Measurements from ENCODE around the gene ALDH7A1. TPM values are rescaled to one million over a fixed set of nuclear protein-coding genes. Genes with fewer than 3 reads are reported as not detected.

ALDH7A1 gene
- total and polyA plus RNA-seq, 10 of the 15 experiments (the other 5 are each of a cell fraction or from before 2014, with no cell fraction given), result 0.18 to 1.0 (median 0.41) TPM; not detected in 1

DNA sequence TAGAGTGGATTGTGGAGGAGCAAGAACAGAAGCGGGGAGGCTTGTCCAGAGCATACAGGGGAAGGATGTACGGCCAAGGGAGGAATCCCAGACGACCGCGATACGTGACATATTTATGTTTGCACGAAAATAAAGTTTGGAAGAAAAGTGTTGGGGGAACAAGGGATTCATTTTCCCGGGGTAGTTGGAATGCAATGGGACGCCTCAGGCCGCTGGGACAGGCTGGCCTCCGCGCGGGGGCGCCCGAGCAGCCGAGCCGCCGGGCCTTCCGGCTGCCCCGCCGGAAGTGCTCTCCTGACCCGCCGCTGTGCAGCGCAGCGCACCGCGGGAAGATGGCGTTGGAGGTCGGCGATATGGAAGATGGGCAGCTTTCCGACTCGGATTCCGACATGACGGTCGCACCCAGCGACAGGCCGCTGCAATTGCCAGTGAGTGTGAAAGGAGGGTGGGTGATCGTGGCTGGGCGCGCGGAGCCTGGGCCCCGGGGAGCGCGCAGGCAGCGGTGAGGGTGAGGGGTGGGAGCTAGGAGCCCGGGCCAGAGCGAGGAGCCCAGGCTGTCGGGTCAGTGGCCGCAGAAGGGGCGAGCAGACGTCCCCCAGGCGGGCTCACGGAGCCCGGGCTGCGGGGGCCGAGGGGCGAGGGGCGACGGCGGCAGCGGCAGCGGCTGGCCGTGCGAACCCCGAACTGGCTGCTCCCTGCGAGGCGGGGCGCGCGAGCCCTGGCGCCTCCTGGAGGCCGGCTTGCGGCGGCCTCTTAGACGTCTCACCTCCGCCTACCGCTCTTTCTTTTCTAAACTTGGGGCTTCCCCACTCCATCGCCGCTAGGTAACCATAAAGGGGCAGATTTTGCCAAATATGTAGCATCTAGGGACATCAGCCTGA is 5.9 kb upstream of the ALDH7A1 start, which contains the start of gene PHAX (continued):
- TF ChIP-seq, protein P1, sequence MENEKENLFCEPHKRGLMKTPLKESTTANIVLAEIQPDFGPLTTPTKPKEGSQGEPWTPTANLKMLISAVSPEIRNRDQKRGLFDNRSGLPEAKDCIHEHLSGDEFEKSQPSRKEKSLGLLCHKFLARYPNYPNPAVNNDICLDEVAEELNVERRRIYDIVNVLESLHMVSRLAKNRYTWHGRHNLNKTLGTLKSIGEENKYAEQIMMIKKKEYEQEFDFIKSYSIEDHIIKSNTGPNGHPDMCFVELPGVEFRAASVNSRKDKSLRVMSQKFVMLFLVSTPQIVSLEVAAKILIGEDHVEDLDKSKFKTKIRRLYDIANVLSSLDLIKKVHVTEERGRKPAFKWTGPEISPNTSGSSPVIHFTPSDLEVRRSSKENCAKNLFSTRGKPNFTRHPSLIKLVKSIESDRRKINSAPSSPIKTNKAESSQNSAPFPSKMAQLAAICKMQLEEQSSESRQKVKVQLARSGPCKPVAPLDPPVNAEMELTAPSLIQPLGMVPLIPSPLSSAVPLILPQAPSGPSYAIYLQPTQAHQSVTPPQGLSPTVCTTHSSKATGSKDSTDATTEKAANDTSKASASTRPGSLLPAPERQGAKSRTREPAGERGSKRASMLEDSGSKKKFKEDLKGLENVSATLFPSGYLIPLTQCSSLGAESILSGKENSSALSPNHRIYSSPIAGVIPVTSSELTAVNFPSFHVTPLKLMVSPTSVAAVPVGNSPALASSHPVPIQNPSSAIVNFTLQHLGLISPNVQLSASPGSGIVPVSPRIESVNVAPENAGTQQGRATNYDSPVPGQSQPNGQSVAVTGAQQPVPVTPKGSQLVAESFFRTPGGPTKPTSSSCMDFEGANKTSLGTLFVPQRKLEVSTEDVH (IDR thresholded peaks at IDR 0.05; ENCODE audit: low read depth, partially characterized antibody), result no peak
- TF ChIP-seq TCF12 (IDR thresholded peaks at IDR 0.05; ENCODE audit: low read depth, low read length) (peak; percentile 50; the same call in 1 of the 2 replicates), HDAC2 (IDR thresholded peaks at IDR 0.05) (no peak), SMAD5 (IDR thresholded peaks at IDR 0.05; ENCODE audit: low read depth) (0 out of 2 replicates have a peak, but pooled peaks have one; percentile 51), EP300 (IDR thresholded peaks at IDR 0.05; ENCODE audit: borderline replicate concordance in 1 of 2, control insufficient read depth in 1 of 2, low read depth in 2 of 2, low read length in 2 of 2) (no peak), POU2F2 (IDR thresholded peaks at IDR 0.05; ENCODE audit: borderline replicate concordance, low read depth, low read length) (peak; percentile 50; the same call in 2 of the 3 replicates), SMC3 (IDR thresholded peaks at IDR 0.05; ENCODE audit: borderline replicate concordance, low read length) (no peak), LARP7 (IDR thresholded peaks at IDR 0.05) (peak; percentile 93), RB1 (IDR thresholded peaks at IDR 0.05; ENCODE audit: borderline replicate concordance) (peak; percentile 59; the same call in 1 of the 2 replicates), RELA (IDR thresholded peaks at IDR 0.05; ENCODE audit: borderline replicate concordance, partially characterized antibody) (no peak), HCFC1 (IDR thresholded peaks at IDR 0.05; ENCODE audit: low read length) (peak; percentile 63), BACH1 (IDR thresholded peaks at IDR 0.05; ENCODE audit: borderline replicate concordance) (peak; percentile 74; the same call in 1 of the 2 replicates), SUZ12 (IDR thresholded peaks at IDR 0.05; ENCODE audit: unreplicated experiment) (no peak), NR2F1 (conservative IDR thresholded peaks at IDR 0.05) (peak; percentile 82)
- TF ChIP-seq, protein P2, sequence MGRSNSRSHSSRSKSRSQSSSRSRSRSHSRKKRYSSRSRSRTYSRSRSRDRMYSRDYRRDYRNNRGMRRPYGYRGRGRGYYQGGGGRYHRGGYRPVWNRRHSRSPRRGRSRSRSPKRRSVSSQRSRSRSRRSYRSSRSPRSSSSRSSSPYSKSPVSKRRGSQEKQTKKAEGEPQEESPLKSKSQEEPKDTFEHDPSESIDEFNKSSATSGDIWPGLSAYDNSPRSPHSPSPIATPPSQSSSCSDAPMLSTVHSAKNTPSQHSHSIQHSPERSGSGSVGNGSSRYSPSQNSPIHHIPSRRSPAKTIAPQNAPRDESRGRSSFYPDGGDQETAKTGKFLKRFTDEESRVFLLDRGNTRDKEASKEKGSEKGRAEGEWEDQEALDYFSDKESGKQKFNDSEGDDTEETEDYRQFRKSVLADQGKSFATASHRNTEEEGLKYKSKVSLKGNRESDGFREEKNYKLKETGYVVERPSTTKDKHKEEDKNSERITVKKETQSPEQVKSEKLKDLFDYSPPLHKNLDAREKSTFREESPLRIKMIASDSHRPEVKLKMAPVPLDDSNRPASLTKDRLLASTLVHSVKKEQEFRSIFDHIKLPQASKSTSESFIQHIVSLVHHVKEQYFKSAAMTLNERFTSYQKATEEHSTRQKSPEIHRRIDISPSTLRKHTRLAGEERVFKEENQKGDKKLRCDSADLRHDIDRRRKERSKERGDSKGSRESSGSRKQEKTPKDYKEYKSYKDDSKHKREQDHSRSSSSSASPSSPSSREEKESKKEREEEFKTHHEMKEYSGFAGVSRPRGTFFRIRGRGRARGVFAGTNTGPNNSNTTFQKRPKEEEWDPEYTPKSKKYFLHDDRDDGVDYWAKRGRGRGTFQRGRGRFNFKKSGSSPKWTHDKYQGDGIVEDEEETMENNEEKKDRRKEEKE (IDR thresholded peaks at IDR 0.05), result no peak
- TF ChIP-seq, protein P3, sequence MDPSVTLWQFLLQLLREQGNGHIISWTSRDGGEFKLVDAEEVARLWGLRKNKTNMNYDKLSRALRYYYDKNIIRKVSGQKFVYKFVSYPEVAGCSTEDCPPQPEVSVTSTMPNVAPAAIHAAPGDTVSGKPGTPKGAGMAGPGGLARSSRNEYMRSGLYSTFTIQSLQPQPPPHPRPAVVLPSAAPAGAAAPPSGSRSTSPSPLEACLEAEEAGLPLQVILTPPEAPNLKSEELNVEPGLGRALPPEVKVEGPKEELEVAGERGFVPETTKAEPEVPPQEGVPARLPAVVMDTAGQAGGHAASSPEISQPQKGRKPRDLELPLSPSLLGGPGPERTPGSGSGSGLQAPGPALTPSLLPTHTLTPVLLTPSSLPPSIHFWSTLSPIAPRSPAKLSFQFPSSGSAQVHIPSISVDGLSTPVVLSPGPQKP (IDR thresholded peaks at IDR 0.05; ENCODE audit: low read depth, low read length), result peak; percentile 87
- TF ChIP-seq, protein P4, sequence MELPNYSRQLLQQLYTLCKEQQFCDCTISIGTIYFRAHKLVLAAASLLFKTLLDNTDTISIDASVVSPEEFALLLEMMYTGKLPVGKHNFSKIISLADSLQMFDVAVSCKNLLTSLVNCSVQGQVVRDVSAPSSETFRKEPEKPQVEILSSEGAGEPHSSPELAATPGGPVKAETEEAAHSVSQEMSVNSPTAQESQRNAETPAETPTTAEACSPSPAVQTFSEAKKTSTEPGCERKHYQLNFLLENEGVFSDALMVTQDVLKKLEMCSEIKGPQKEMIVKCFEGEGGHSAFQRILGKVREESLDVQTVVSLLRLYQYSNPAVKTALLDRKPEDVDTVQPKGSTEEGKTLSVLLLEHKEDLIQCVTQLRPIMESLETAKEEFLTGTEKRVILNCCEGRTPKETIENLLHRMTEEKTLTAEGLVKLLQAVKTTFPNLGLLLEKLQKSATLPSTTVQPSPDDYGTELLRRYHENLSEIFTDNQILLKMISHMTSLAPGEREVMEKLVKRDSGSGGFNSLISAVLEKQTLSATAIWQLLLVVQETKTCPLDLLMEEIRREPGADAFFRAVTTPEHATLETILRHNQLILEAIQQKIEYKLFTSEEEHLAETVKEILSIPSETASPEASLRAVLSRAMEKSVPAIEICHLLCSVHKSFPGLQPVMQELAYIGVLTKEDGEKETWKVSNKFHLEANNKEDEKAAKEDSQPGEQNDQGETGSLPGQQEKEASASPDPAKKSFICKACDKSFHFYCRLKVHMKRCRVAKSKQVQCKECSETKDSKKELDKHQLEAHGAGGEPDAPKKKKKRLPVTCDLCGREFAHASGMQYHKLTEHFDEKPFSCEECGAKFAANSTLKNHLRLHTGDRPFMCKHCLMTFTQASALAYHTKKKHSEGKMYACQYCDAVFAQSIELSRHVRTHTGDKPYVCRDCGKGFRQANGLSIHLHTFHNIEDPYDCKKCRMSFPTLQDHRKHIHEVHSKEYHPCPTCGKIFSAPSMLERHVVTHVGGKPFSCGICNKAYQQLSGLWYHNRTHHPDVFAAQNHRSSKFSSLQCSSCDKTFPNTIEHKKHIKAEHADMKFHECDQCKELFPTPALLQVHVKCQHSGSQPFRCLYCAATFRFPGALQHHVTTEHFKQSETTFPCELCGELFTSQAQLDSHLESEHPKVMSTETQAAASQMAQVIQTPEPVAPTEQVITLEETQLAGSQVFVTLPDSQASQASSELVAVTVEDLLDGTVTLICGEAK (IDR thresholded peaks at IDR 0.05; ENCODE audit: borderline replicate concordance), result peak; percentile 84
